Activated B cell treated with CpG ODN at 0.5 μM for 24 hours (primary cell): ENCODE measurements around the gene TMC5. TPM values are rescaled to one million over a fixed set of nuclear protein-coding genes. Genes with fewer than 3 reads are reported as not detected.
A peak's percentile ranks its signal among the peaks of the same experiment; 100 is the strongest.

Experiments used
- ATAC-seq: fragments of 200-7000 bp; cut with Tn5 transposase; one replicate; pipeline ENCODE4 v1.10.0; 2021; ENCODE audit warnings: low read depth, mild to moderate bottlenecking, moderate library complexity
- CTCF ChIA-PET: fragments of 350-600 bp; sonication (Branson Sonifier 250); formaldehyde crosslinking; loops from one replicate; lab custom pipeline; 2021; ENCODE audit warnings: antibody characterized with exemption; lab: Charles Lee
- POLR2A ChIA-PET: fragments of 350-600 bp; sonication (Branson Sonifier 250); formaldehyde crosslinking; loops from one replicate; lab custom pipeline; 2021; ENCODE audit warnings: antibody characterized with exemption; lab: Charles Lee
- DNase-seq: peaks from one replicate; pipeline ENCODE4 v3.0.0; 2022
- H3K27ac Mint-ChIP-seq: one replicate; pipeline ENCODE4 v1.8.0; 2020; ENCODE audit warnings: mixed read lengths
- H3K27me3 Mint-ChIP-seq: one replicate; pipeline ENCODE4 v1.8.0; 2021; ENCODE audit warnings: mixed read lengths
- H3K36me3 Mint-ChIP-seq: one replicate; pipeline ENCODE4 v1.8.0; 2021; ENCODE audit warnings: low read depth, mixed read lengths
- H3K4me1 Mint-ChIP-seq: one replicate; pipeline ENCODE4 v1.8.0; 2021; ENCODE audit warnings: mixed read lengths
- H3K4me3 Mint-ChIP-seq: one replicate; pipeline ENCODE4 v1.8.0; 2020; ENCODE audit warnings: mild to moderate bottlenecking, mixed read lengths
- H3K9me3 Mint-ChIP-seq: one replicate; pipeline ENCODE4 v1.8.0; 2020; ENCODE audit warnings: mixed read lengths
- intact Hi-C: fragments of 100-400 bp; cut with micrococcal nuclease; formaldehyde crosslinking; loops from one replicate; pipeline ENCODE4 v1.15.1; 2024
- total RNA-seq: library from RNA; stranded (reverse); gene quantifications from 2 replicates; pipeline ENCODE4 v1.2.3, GENCODE V29; 2022
- TF ChIP-seq, protein P1 (sequence below): fragments of 200-600 bp; IDR thresholded peaks from one replicate; pipeline ENCODE4 v1.8.0; 2022; ENCODE audit warnings: antibody characterized with exemption, mild to moderate bottlenecking

Gene TMC5
- total RNA-seq, 1 donor from 2014 or later = not detected

DNA sequence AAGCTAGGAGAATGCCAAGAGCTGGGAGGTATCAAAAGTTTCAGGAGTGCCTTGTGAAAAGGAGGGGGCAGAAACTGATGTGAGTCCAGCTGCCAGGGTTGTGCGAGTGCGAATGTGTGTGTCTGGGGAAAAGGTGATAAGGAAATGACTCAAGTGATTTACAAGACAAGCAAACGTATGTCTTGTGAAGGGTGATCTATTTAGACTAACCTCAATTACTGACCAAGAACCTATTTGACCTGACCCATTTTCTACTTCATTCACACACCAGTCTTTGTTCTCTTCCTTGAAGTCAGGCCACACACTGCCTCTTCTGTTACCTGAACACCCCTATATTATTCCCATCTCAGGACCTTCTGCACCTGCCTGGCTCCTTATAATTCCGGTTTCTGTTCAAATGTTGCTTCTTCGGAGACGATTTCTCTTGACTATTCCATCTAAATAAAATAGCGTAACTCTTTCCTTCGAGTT is 103.2 kb downstream of the TMC5 start:
- POLR2A ChIA-PET = interaction anchor here (0.7 to 1.0 kb wide), 3 partner anchors 12 to 310 kb away, joined by 3 to 6 read pairs (median 3); partner anchors contain the start of gene VPS35L
- H3K4me3 Mint-ChIP-seq = peak overlapping the region; percentile 95
- intact Hi-C loops = loop anchor here (1.0 to 5.0 kb wide), 6 partner anchors 8 to 594 kb away; partner anchors contain the start of genes IQCK, KNOP1 and SMG1
- no peaks in the 10 kb centered on the region for H3K9me3 Mint-ChIP-seq
- DNase-seq (no peak), ATAC-seq (no peak)
- CTCF ChIA-PET = interaction anchor here (0.6 kb wide), 1 partner anchor 69 kb away, joined by 3 read pairs; no protein-coding TSS in a partner anchor
- peaks cover 43% of the 10 kb centered on the region for H3K4me1 Mint-ChIP-seq
- TF ChIP-seq, protein P1, sequence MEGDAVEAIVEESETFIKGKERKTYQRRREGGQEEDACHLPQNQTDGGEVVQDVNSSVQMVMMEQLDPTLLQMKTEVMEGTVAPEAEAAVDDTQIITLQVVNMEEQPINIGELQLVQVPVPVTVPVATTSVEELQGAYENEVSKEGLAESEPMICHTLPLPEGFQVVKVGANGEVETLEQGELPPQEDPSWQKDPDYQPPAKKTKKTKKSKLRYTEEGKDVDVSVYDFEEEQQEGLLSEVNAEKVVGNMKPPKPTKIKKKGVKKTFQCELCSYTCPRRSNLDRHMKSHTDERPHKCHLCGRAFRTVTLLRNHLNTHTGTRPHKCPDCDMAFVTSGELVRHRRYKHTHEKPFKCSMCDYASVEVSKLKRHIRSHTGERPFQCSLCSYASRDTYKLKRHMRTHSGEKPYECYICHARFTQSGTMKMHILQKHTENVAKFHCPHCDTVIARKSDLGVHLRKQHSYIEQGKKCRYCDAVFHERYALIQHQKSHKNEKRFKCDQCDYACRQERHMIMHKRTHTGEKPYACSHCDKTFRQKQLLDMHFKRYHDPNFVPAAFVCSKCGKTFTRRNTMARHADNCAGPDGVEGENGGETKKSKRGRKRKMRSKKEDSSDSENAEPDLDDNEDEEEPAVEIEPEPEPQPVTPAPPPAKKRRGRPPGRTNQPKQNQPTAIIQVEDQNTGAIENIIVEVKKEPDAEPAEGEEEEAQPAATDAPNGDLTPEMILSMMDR = no peak
- peak overlapping the region; percentile 89 for H3K27ac Mint-ChIP-seq
- peaks cover 24% of the 10 kb centered on the region for H3K36me3 Mint-ChIP-seq
- H3K27me3 Mint-ChIP-seq = no peaks in the 10 kb centered on the region

DNA sequence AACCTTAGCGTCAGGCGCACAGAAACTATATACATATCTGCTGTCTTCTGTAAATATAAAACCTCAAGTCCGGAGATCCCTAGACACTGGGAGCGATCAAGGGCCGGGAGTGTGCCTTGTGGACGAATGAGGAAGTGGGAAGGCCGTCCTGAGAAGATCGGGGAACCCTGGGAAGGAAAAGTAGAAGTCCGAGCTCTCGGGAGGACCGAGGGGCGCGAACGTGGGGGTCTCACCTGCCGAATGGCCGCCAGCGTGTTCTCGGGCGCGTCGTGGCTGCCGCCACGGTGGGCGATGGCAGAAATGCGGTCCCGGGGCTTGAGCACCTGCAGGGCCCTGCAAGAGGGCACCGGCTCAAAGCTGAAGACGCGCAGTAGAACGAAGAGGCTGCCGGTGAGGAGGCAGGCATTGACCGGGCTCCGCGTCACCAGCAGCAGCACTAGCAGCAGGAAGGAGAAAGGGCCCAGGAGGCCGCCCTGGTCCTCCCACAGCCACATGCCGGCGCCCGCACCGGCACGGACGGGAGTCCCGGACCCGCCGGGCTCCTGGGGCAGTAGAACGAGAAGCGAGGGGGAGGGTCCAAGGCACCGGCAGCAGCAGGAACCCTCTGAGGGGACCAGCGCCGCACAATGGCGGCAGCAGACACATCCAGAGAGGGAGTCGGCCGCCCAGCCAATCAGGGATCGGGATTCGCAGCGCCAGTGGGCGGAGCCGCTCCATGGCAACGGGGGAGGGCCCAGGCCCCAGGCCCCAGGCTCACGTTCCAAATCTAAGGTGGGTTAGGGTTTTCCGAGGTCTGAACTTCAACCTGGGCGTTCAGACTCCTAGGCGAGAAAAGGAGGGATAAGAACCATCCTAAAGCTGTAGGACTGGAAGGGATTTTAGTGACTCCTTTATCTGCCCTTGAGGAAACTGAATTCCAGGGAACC is 104.1 kb downstream of the TMC5 start, which contains the start of gene GDE1:
TSS of gene GDE1 (minus strand) at position 628 of the 926 bp plus-strand sequence. CDS start at position 494, 134 bp downstream.
- no peaks in the 10 kb centered on the region for H3K27me3 Mint-ChIP-seq
- ATAC-seq (peak; percentile 78), DNase-seq (peak; percentile 88)
- H3K4me3 Mint-ChIP-seq = peak within 1 kb of the TSS; percentile 95
- CTCF ChIA-PET = no interaction called here
- peaks cover 17% of the 10 kb centered on the region for H3K36me3 Mint-ChIP-seq
- peaks cover 43% of the 10 kb centered on the region for H3K4me1 Mint-ChIP-seq
- intact Hi-C loops = loop anchor here (1.0 to 5.0 kb wide), 8 partner anchors 8 to 1219 kb away; partner anchors contain the start of genes IQCK, KNOP1, SMG1 and THUMPD1
- H3K27ac Mint-ChIP-seq = peak within 1 kb of the TSS; percentile 89
- H3K9me3 Mint-ChIP-seq = no peaks in the 10 kb centered on the region
- POLR2A ChIA-PET = interaction anchor here (0.7 to 1.1 kb wide), 3 partner anchors 34 to 428 kb away, joined by 3 to 12 read pairs (median 6); partner anchors contain the start of gene VPS35L
- TF ChIP-seq, protein P1 = no peak

- H3K27me3 Mint-ChIP-seq = no peaks in the 10 kb centered on the region
Measured at GRCh38 chr16:19522397-19522732, 104.7 kb downstream of the TMC5 start.

DNA sequence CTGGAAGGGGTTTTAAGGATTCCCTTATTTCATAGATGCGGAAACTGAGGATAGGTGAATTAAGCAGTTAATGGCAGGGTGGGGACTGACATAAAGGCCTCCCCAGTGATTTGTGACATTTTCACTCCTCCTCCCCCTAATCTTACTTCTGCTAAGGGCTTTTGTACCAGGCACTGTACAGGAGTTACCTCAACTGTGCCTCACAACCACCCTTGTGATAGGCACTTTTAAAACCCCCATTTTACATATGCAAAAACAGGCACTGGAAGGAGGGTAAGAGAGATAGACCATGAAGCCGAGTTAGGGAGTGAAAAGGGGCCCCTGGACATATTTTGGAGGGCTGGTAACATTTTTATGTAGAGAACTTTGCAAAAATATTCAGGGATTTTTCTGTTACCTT is 105.1 kb downstream of the TMC5 start:
- peaks cover 8% of the 10 kb centered on the region for H3K36me3 Mint-ChIP-seq
- H3K4me1 Mint-ChIP-seq = peaks cover 43% of the 10 kb centered on the region
- no peaks in the 10 kb centered on the region for H3K27me3 Mint-ChIP-seq
- TF ChIP-seq, protein P1 = no peak
- H3K27ac Mint-ChIP-seq = peak overlapping the region; percentile 89
- DNase-seq = no peak
- intact Hi-C loops = loop anchor here (1.0 to 5.0 kb wide), 9 partner anchors 36 to 1218 kb away; partner anchors contain the start of genes ARL6IP1, COQ7, IQCK and KNOP1
- POLR2A ChIA-PET = interaction anchor here (1.1 to 2.8 kb wide), 2 partner anchors 32 to 429 kb away, joined by 12 to 52 read pairs; partner anchors contain the start of gene VPS35L
- no peaks in the 10 kb centered on the region for H3K9me3 Mint-ChIP-seq
- ATAC-seq = no peak
- CTCF ChIA-PET = no interaction called here
- H3K4me3 Mint-ChIP-seq = no peak overlapping the region

More at GRCh38 chr16:19522397-19522732, 104.7 kb downstream of the TMC5 start:
- POLR2A ChIA-PET = interaction anchor here (1.1 kb wide), 1 partner anchor 428 kb away, joined by 12 read pairs; no protein-coding TSS in a partner anchor
- CTCF ChIA-PET = no interaction called here
- peaks cover 11% of the 10 kb centered on the region for H3K36me3 Mint-ChIP-seq
- TF ChIP-seq, protein P1 = no peak
- peak overlapping the region; percentile 95 for H3K4me3 Mint-ChIP-seq
- peaks cover 43% of the 10 kb centered on the region for H3K4me1 Mint-ChIP-seq
- intact Hi-C loops = loop anchor here (2.0 to 5.0 kb wide), 7 partner anchors 36 to 1218 kb away; partner anchors contain the start of genes IQCK, KNOP1, SMG1 and THUMPD1
- H3K27ac Mint-ChIP-seq = peak overlapping the region; percentile 89
- H3K9me3 Mint-ChIP-seq = no peaks in the 10 kb centered on the region
- no peak for ATAC-seq
- no peak for DNase-seq
